HEK293 (cell line): ENCODE measurements around the gene PITPNM2.

Experiments used
- CTCF ChIA-PET: fragments of 350-600 bp; formaldehyde crosslinking; extraction: SDS; loops from one replicate; lab custom pipeline; 2021; ENCODE audit warnings: antibody characterized with exemption; lab: Yijun Ruan, JAX
- POLR2A ChIA-PET: fragments of 300-600 bp; formaldehyde crosslinking; extraction: SDS; loops from one replicate; lab custom pipeline; 2020; ENCODE audit warnings: antibody characterized with exemption, inconsistent platforms; lab: Yijun Ruan, JAX
- H3K27ac ChIP-seq: fragments of 200-500 bp; sonication (Bioruptor generic); 2 replicates; pipeline ENCODE4 v1.5.1; 2014; ENCODE audit warnings: low read depth, low read length, control low read depth, inconsistent platforms; ENCODE audit errors: extremely low read depth
- H3K36me3 ChIP-seq, 2 experiments: fragments of 200-500 bp in 1 of 2; sonication (Bioruptor generic) in 1 of 2; 1 replicate in 1 of 2; 2 replicates in 1 of 2; pipeline ENCODE4 v1.5.1; 2014 to 2017; ENCODE audit warnings: inconsistent platforms in 2 of 2, low read length in 2 of 2; ENCODE audit not compliant: control insufficient read depth in 2 of 2, insufficient read depth in 1 of 2
- H3K4me1 ChIP-seq: fragments of 200-500 bp; sonication (Bioruptor generic); 2 replicates; pipeline ENCODE4 v1.5.1; 2014; ENCODE audit warnings: mild to moderate bottlenecking, low read length, inconsistent platforms; ENCODE audit not compliant: control insufficient read depth, insufficient read depth
- H3K4me3 ChIP-seq: 2 replicates; pipeline ENCODE4 v1.5.1; 2011; ENCODE audit warnings: low read depth, mild to moderate bottlenecking, control low read depth, low read length, moderate library complexity
- H3K9me3 ChIP-seq: fragments of 200-500 bp; sonication (Bioruptor generic); 2 replicates; pipeline ENCODE4 v1.5.1; 2014; ENCODE audit warnings: low read depth, low read length, inconsistent platforms; ENCODE audit not compliant: control insufficient read depth, insufficient read depth
- GLIS2 ChIP-seq: fragments of 450-650 bp; formaldehyde crosslinking; IDR thresholded peaks from 2 replicates; pipeline ENCODE4 v1.5.1; 2016; ENCODE audit warnings: missing biosample characterization, missing genetic modification characterization
- MYNN ChIP-seq: fragments of 450-650 bp; formaldehyde crosslinking; IDR thresholded peaks from 2 replicates; pipeline ENCODE4 v1.5.1; 2016; ENCODE audit warnings: missing biosample characterization, missing genetic modification characterization, borderline replicate concordance
- PRDM2 ChIP-seq: fragments of 450-650 bp; formaldehyde crosslinking; IDR thresholded peaks from 2 replicates; pipeline ENCODE4 v1.5.1; 2016; ENCODE audit warnings: missing biosample characterization, missing genetic modification characterization, borderline replicate concordance
- SETDB1 ChIP-seq: IDR thresholded peaks from one replicate; pipeline ENCODE4 v1.6.1; 2017; ENCODE audit warnings: mild to moderate bottlenecking, low read length, moderate library complexity, mixed read lengths; ENCODE audit not compliant: insufficient read length
- ZBTB1 ChIP-seq: fragments of 450-650 bp; formaldehyde crosslinking; IDR thresholded peaks from 2 replicates; pipeline ENCODE4 v1.5.1; 2016; ENCODE audit warnings: missing biosample characterization, missing genetic modification characterization
- ZBTB48 ChIP-seq: fragments of 450-650 bp; formaldehyde crosslinking; IDR thresholded peaks from 2 replicates; pipeline ENCODE4 v1.5.1; 2016; ENCODE audit warnings: missing biosample characterization, missing genetic modification characterization
- ZFP41 ChIP-seq: fragments of 450-650 bp; formaldehyde crosslinking; IDR thresholded peaks from 2 replicates; pipeline ENCODE4 v1.5.1; 2016; ENCODE audit warnings: missing biosample characterization, missing genetic modification characterization, borderline replicate concordance
- ZNF112 ChIP-seq: fragments of 450-650 bp; formaldehyde crosslinking; IDR thresholded peaks from 2 replicates; pipeline ENCODE4 v1.5.0; 2017; ENCODE audit warnings: missing biosample characterization, missing genetic modification characterization
- ZNF121 ChIP-seq: fragments of 450-650 bp; formaldehyde crosslinking; IDR thresholded peaks from 2 replicates; pipeline ENCODE4 v1.5.1; 2016; ENCODE audit warnings: missing biosample characterization, missing genetic modification characterization
- ZNF132 ChIP-seq: fragments of 450-650 bp; formaldehyde crosslinking; IDR thresholded peaks from 2 replicates; pipeline ENCODE4 v1.5.1; 2017; ENCODE audit warnings: missing biosample characterization, missing genetic modification characterization, borderline replicate concordance
- ZNF140 ChIP-seq: fragments of 450-650 bp; formaldehyde crosslinking; IDR thresholded peaks from 2 replicates; pipeline ENCODE4 v1.5.1; 2016; ENCODE audit warnings: missing biosample characterization, missing genetic modification characterization
- ZNF239 ChIP-seq: fragments of 450-650 bp; formaldehyde crosslinking; IDR thresholded peaks from 2 replicates; pipeline ENCODE4 v1.5.1; 2016; ENCODE audit warnings: missing biosample characterization, missing genetic modification characterization
- ZNF280D ChIP-seq: fragments of 450-650 bp; formaldehyde crosslinking; IDR thresholded peaks from 2 replicates; pipeline ENCODE4 v1.5.1; 2016; ENCODE audit warnings: missing biosample characterization, missing genetic modification characterization
- ZNF362 ChIP-seq: fragments of 450-650 bp; formaldehyde crosslinking; IDR thresholded peaks from 2 replicates; pipeline ENCODE4 v1.5.1; 2016; ENCODE audit warnings: missing biosample characterization, missing genetic modification characterization
- ZNF398 ChIP-seq: fragments of 450-650 bp; formaldehyde crosslinking; IDR thresholded peaks from 2 replicates; pipeline ENCODE4 v1.5.1; 2017; ENCODE audit warnings: missing biosample characterization, missing genetic modification characterization
- ZNF416 ChIP-seq: fragments of 450-650 bp; formaldehyde crosslinking; IDR thresholded peaks from 2 replicates; pipeline ENCODE4 v1.5.1; 2016; ENCODE audit warnings: missing biosample characterization, missing genetic modification characterization
- ZNF473 ChIP-seq: fragments of 450-650 bp; formaldehyde crosslinking; IDR thresholded peaks from 2 replicates; pipeline ENCODE4 v1.5.1; 2017; ENCODE audit warnings: missing biosample characterization, missing genetic modification characterization
- ZNF555 ChIP-seq: fragments of 450-650 bp; formaldehyde crosslinking; conservative IDR thresholded peaks from 2 replicates; pipeline ENCODE4 v1.5.1; 2017; ENCODE audit warnings: missing biosample characterization, mild to moderate bottlenecking, missing genetic modification characterization, inconsistent platforms
- ZNF596 ChIP-seq: fragments of 450-650 bp; IDR thresholded peaks from 2 replicates; pipeline ENCODE4 v1.5.0; 2018; ENCODE audit warnings: missing biosample characterization, mild to moderate bottlenecking, missing genetic modification characterization, moderate library complexity
- ZNF664 ChIP-seq: fragments of 450-650 bp; formaldehyde crosslinking; IDR thresholded peaks from 2 replicates; pipeline ENCODE4 v1.5.1; 2016; ENCODE audit warnings: missing biosample characterization, missing genetic modification characterization
- ZNF747 ChIP-seq: fragments of 450-650 bp; formaldehyde crosslinking; IDR thresholded peaks from 2 replicates; pipeline ENCODE4 v1.5.1; 2016; ENCODE audit warnings: missing biosample characterization, missing genetic modification characterization
- ZNF785 ChIP-seq: fragments of 450-650 bp; formaldehyde crosslinking; IDR thresholded peaks from 2 replicates; pipeline ENCODE4 v1.5.1; 2016; ENCODE audit warnings: missing biosample characterization, missing genetic modification characterization
- ZNF791 ChIP-seq: fragments of 450-650 bp; formaldehyde crosslinking; IDR thresholded peaks from 2 replicates; pipeline ENCODE4 v1.5.1; 2016; ENCODE audit warnings: missing biosample characterization, missing genetic modification characterization
- ZNF830 ChIP-seq: fragments of 450-650 bp; IDR thresholded peaks from 2 replicates; pipeline ENCODE4 v1.5.0; 2018; ENCODE audit warnings: missing biosample characterization, missing genetic modification characterization, low read depth, mild to moderate bottlenecking, moderate library complexity
- ZSCAN30 ChIP-seq: fragments of 450-650 bp; IDR thresholded peaks from 2 replicates; pipeline ENCODE4 v1.5.1; 2018; ENCODE audit warnings: missing biosample characterization, mild to moderate bottlenecking, missing genetic modification characterization, moderate library complexity

The PITPNM2 gene

GRCh38 chr12:123134826-123135225 lies 16.1 kb downstream of the PITPNM2 start:
- H3K9me3 ChIP-seq: no peaks in the 10 kb centered on the region
- H3K27ac ChIP-seq: no peak overlapping the region
- H3K36me3 ChIP-seq: no peaks in the 10 kb centered on the region
- H3K4me1 ChIP-seq: no peaks in the 10 kb centered on the region
- no peak for TF ChIP-seq ZNF785 (tag by site-specific recombination)
- TF ChIP-seq GLIS2 (tag by site-specific recombination): no peak
- TF ChIP-seq ZNF664 (tag by site-specific recombination): no peak
- TF ChIP-seq ZNF362 (tag by site-specific recombination): no peak
- no peak for TF ChIP-seq ZNF555 (tag by site-specific recombination)
- TF ChIP-seq ZNF416 (tag by site-specific recombination): no peak
- no peak for TF ChIP-seq ZNF830 (tag by site-specific recombination)
- TF ChIP-seq MYNN (tag by site-specific recombination): no peak
- no peak for TF ChIP-seq ZNF280D (tag by site-specific recombination)
- TF ChIP-seq ZNF398 (tag by site-specific recombination): no peak
- no peak for TF ChIP-seq ZFP41 (tag by site-specific recombination)
- TF ChIP-seq ZBTB1 (tag by site-specific recombination): no peak
- TF ChIP-seq ZNF140 (tag by site-specific recombination): no peak
- TF ChIP-seq ZNF121 (tag by site-specific recombination): no peak
- no peak for TF ChIP-seq ZNF112 (tag by site-specific recombination)
- no peak for TF ChIP-seq ZNF132
- TF ChIP-seq ZSCAN30 (tag by site-specific recombination): no peak
- TF ChIP-seq SETDB1: no peak
- TF ChIP-seq ZNF596 (tag by site-specific recombination): no peak
- no peak for TF ChIP-seq ZNF791
- POLR2A ChIA-PET: interaction anchor here (0.6 kb wide), 1 partner anchor 45 kb away, joined by 3 read pairs; no protein-coding TSS in a partner anchor
- no peak overlapping the region for H3K4me3 ChIP-seq
- CTCF ChIA-PET: interaction anchor here (0.7 kb wide), 1 partner anchor 111 kb away, joined by 3 read pairs; no protein-coding TSS in a partner anchor

GRCh38 chr12:123134271-123134671 lies 16.6 kb downstream of the PITPNM2 start:
- H3K4me3 ChIP-seq: no peak overlapping the region
- POLR2A ChIA-PET: interaction anchor here (0.6 kb wide), 1 partner anchor 44 kb away, joined by 3 read pairs; no protein-coding TSS in a partner anchor
- no peak for TF ChIP-seq PRDM2 (tag by site-specific recombination)
- TF ChIP-seq ZNF473 (tag by site-specific recombination): no peak
- no peak for TF ChIP-seq ZNF747
- TF ChIP-seq ZBTB48 (tag by site-specific recombination): no peak
- TF ChIP-seq ZNF239 (tag by site-specific recombination): no peak
- TF ChIP-seq, all 188 proteins: peak for 0
- Histone ChIP-seq H3K4me1 (no peaks in the 10 kb centered on the region), H3K27ac (no peak overlapping the region), H3K9me3 (no peaks in the 10 kb centered on the region), H3K36me3 (no peaks in the 10 kb centered on the region)
- CTCF ChIA-PET: interaction anchor here (0.7 kb wide), 1 partner anchor 111 kb away, joined by 3 read pairs; no protein-coding TSS in a partner anchor
